ENCODE data around the gene RRAGD. TPM values are rescaled to one million over a fixed set of nuclear protein-coding genes. Genes with fewer than 3 reads are reported as not detected.

The RRAGD gene
- total RNA-seq, 1 donor = 3.3 TPM

DNA sequence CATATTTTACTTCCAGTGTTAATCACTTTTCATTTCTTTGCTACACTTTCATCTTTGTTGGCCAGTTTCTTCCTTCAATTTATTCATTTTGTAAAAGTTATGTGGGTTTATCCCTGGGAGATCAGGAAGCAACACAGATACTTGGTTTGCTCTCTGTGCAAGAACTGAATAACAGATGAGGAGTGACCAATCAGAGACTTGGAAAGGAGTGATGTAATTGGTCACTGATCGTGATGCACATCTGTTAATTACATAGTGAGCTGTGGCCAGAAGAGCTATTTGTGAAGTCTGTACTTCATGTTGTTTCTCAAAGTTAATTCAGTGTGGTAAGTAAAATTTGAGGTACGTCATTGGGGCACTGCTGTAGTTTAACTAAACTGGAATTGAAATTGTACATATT is 42.2 kb upstream of the RRAGD start:
- no peak overlapping the region for H3K4me2 ChIP-seq (ENCODE audit: insufficient read depth, low read length)
- H3K9me3 ChIP-seq (ENCODE audit: low read depth, low read length) = no peaks in the 10 kb centered on the region
- no peak overlapping the region for H3K4me3 ChIP-seq (ENCODE audit: insufficient read depth, low read length)
- H4K20me1 ChIP-seq (ENCODE audit: insufficient read depth, low read length) = no peaks in the 10 kb centered on the region
- no peak overlapping the region for H2AFZ ChIP-seq (ENCODE audit: low read length)
- TF ChIP-seq, protein P1, sequence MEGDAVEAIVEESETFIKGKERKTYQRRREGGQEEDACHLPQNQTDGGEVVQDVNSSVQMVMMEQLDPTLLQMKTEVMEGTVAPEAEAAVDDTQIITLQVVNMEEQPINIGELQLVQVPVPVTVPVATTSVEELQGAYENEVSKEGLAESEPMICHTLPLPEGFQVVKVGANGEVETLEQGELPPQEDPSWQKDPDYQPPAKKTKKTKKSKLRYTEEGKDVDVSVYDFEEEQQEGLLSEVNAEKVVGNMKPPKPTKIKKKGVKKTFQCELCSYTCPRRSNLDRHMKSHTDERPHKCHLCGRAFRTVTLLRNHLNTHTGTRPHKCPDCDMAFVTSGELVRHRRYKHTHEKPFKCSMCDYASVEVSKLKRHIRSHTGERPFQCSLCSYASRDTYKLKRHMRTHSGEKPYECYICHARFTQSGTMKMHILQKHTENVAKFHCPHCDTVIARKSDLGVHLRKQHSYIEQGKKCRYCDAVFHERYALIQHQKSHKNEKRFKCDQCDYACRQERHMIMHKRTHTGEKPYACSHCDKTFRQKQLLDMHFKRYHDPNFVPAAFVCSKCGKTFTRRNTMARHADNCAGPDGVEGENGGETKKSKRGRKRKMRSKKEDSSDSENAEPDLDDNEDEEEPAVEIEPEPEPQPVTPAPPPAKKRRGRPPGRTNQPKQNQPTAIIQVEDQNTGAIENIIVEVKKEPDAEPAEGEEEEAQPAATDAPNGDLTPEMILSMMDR (IDR thresholded peaks at IDR 0.05; ENCODE audit: extremely low read depth, low read depth, low read length) = no peak
- no peaks in the 10 kb centered on the region for H3K36me3 ChIP-seq (ENCODE audit: insufficient read depth, low read length)
- no peak for DNase-seq (ENCODE audit: insufficient read length, low spot score, missing footprints)
- H3K27ac ChIP-seq (ENCODE audit: low read depth, low read length) = no peak overlapping the region
- H3K79me2 ChIP-seq (ENCODE audit: insufficient read depth, low read length) = no peaks in the 10 kb centered on the region
- no peaks in the 10 kb centered on the region for H3K4me1 ChIP-seq (ENCODE audit: insufficient read depth, low read length)
- H3K27me3 ChIP-seq (ENCODE audit: insufficient read depth, low read length) = no peaks in the 10 kb centered on the region

DNA sequence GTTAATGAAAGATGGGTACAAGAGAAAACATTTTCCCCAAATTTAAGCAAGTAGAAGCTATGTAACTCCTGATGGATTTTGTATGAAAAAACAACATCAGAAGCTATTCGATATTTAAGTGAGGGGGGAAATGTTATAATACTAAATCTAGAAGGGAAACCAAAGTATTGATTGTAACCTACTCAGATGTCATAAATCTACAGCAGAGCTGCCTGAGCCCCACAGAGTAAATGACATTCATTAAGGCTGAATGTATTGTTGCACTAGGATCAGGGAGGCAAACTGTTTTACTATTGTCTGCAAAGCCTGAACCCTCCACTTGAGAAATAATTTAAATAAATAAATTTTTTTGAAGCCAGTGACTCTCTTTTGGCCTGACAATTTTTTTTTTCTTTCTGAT is 40.2 kb upstream of the RRAGD start:
- Histone ChIP-seq H2AFZ (ENCODE audit: low read length) (no peak overlapping the region), H3K4me3 (ENCODE audit: insufficient read depth, low read length) (no peak overlapping the region), H3K9me3 (ENCODE audit: low read depth, low read length) (no peaks in the 10 kb centered on the region), H3K27ac (ENCODE audit: low read depth, low read length) (no peak overlapping the region), H4K20me1 (ENCODE audit: insufficient read depth, low read length) (no peaks in the 10 kb centered on the region), H3K27me3 (ENCODE audit: insufficient read depth, low read length) (no peaks in the 10 kb centered on the region), H3K4me2 (ENCODE audit: insufficient read depth, low read length) (no peak overlapping the region), H3K4me1 (ENCODE audit: insufficient read depth, low read length) (no peaks in the 10 kb centered on the region), H3K79me2 (ENCODE audit: insufficient read depth, low read length) (no peaks in the 10 kb centered on the region), H3K36me3 (ENCODE audit: insufficient read depth, low read length) (no peaks in the 10 kb centered on the region)
- no peak for DNase-seq (ENCODE audit: insufficient read length, low spot score, missing footprints)
- TF ChIP-seq, protein P1 (IDR thresholded peaks at IDR 0.05; ENCODE audit: extremely low read depth, low read depth, low read length) = no peak

DNA sequence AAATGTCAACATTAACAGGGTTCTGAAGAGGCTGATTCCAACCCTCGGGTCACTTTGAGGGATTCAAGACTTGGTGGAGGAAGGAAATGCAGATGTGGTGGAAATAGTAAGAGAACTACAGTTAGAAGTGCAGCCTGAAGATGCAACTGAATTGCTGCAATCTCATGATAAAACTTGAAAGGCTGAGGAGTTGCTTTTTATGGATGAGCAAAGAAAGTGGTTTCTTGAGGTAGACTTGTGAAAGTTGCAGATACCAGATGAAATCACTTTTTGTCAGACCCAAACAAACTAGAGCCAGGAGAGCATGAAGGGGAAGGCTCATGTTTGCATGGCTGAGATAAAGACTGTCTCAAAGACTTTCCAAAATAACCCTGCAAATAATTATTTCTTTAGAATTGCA is 37.1 kb upstream of the RRAGD start:
- H2AFZ ChIP-seq (ENCODE audit: low read length) = no peak overlapping the region
- no peak overlapping the region for H3K27ac ChIP-seq (ENCODE audit: low read depth, low read length)
- TF ChIP-seq, protein P1 (IDR thresholded peaks at IDR 0.05; ENCODE audit: extremely low read depth, low read depth, low read length) = no peak
- no peaks in the 10 kb centered on the region for H3K4me1 ChIP-seq (ENCODE audit: insufficient read depth, low read length)
- no peaks in the 10 kb centered on the region for H3K27me3 ChIP-seq (ENCODE audit: insufficient read depth, low read length)
- no peaks in the 10 kb centered on the region for H3K36me3 ChIP-seq (ENCODE audit: insufficient read depth, low read length)
- no peak for DNase-seq (ENCODE audit: insufficient read length, low spot score, missing footprints)
- no peaks in the 10 kb centered on the region for H3K9me3 ChIP-seq (ENCODE audit: low read depth, low read length)
- no peaks in the 10 kb centered on the region for H4K20me1 ChIP-seq (ENCODE audit: insufficient read depth, low read length)
- H3K79me2 ChIP-seq (ENCODE audit: insufficient read depth, low read length) = no peaks in the 10 kb centered on the region
- H3K4me2 ChIP-seq (ENCODE audit: insufficient read depth, low read length) = no peak overlapping the region
- no peak overlapping the region for H3K4me3 ChIP-seq (ENCODE audit: insufficient read depth, low read length)

DNA sequence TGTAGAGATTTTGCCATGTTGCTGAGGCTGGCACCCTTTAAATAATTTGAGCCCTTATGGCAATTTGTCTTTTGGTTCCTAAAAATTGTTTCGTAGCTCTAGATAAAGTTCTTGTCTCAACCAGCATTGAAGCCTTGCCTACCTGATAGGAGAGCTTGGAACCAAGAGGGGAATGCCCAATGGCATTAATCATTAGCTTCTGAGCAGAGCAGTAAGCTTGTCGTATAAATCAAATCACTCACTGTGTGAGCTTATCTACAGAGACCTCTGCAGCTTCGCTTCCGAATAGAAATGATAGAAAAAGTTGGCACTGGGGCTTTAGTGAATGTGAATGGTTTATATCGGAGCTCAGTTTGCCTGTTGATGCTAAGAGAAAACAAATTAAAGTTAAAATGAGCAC is 31.6 kb upstream of the RRAGD start:
- Histone ChIP-seq H3K4me2 (ENCODE audit: insufficient read depth, low read length) (no peak overlapping the region), H3K9me3 (ENCODE audit: low read depth, low read length) (no peaks in the 10 kb centered on the region), H3K4me3 (ENCODE audit: insufficient read depth, low read length) (no peak overlapping the region), H3K79me2 (ENCODE audit: insufficient read depth, low read length) (no peaks in the 10 kb centered on the region), H3K4me1 (ENCODE audit: insufficient read depth, low read length) (no peaks in the 10 kb centered on the region), H3K36me3 (ENCODE audit: insufficient read depth, low read length) (no peaks in the 10 kb centered on the region), H2AFZ (ENCODE audit: low read length) (no peak overlapping the region), H3K27me3 (ENCODE audit: insufficient read depth, low read length) (peaks cover 3% of the 10 kb centered on the region), H4K20me1 (ENCODE audit: insufficient read depth, low read length) (no peaks in the 10 kb centered on the region), H3K27ac (ENCODE audit: low read depth, low read length) (no peak overlapping the region)
- TF ChIP-seq, protein P1 (IDR thresholded peaks at IDR 0.05; ENCODE audit: extremely low read depth, low read depth, low read length) = no peak
- DNase-seq (ENCODE audit: insufficient read length, low spot score, missing footprints) = no peak
